ENCODE measurements around the gene POLR1G. TPM values are rescaled to one million over a fixed set of nuclear protein-coding genes. Genes with fewer than 3 reads are reported as not detected.

POLR1G gene
- total and polyA plus RNA-seq, 9 of the 15 experiments (the other 6 are each of a cell fraction or from before 2014, with no cell fraction given): 3.0 to 50.1 (median 27.4) TPM

DNA sequence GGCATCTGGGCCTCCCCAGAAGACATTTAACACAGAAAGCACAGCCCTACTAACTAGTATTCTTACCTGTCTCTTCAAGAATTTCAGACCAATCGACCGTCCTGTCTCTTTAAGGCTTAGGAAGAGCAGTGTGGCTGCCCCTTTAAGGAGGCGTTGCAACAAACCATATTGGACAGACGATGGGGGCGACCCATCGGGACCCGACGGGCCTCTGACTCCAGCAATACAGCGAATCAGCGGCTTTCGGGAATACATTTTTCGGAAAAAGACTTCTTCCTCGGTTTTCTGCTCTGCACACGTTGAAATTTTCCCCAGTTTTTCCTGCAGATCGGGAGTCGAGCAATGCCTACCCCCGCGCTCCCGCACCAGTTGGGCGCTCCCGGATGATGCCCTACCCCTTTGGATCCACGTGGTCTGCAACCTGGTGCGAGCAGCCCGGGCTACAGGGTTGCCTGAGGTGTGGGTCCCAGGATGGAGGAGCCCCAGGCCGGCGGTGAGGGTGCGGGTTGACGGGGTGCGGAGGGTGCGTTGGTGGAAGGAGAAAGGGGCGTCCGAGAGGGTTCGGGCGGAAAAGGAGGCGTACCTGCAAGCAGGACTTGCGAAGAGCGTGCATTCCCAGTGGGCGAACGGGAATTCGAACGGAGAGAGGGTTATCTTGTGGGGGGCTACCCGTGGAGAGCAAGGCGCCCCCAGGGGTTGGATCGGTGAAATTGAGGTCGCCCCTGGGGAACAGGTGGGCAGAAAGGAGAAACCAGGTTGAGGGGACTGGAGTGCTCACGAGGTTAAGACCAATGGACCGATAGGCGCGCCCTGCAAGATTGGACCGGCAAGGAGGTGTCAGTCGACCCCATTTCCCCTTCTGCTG lies at the start of gene POLR1G (continued):
- TF ChIP-seq, protein P1, sequence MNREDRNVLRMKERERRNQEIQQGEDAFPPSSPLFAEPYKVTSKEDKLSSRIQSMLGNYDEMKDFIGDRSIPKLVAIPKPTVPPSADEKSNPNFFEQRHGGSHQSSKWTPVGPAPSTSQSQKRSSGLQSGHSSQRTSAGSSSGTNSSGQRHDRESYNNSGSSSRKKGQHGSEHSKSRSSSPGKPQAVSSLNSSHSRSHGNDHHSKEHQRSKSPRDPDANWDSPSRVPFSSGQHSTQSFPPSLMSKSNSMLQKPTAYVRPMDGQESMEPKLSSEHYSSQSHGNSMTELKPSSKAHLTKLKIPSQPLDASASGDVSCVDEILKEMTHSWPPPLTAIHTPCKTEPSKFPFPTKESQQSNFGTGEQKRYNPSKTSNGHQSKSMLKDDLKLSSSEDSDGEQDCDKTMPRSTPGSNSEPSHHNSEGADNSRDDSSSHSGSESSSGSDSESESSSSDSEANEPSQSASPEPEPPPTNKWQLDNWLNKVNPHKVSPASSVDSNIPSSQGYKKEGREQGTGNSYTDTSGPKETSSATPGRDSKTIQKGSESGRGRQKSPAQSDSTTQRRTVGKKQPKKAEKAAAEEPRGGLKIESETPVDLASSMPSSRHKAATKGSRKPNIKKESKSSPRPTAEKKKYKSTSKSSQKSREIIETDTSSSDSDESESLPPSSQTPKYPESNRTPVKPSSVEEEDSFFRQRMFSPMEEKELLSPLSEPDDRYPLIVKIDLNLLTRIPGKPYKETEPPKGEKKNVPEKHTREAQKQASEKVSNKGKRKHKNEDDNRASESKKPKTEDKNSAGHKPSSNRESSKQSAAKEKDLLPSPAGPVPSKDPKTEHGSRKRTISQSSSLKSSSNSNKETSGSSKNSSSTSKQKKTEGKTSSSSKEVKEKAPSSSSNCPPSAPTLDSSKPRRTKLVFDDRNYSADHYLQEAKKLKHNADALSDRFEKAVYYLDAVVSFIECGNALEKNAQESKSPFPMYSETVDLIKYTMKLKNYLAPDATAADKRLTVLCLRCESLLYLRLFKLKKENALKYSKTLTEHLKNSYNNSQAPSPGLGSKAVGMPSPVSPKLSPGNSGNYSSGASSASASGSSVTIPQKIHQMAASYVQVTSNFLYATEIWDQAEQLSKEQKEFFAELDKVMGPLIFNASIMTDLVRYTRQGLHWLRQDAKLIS (CRISPR knock-in tag; IDR thresholded peaks at IDR 0.05): 0 out of 2 replicates have a peak, but pooled peaks have one; percentile 54
- TF ChIP-seq SRSF7 (optimal IDR thresholded peaks at IDR 0.05; ENCODE audit: low read depth, low read length) (no peak), SIRT6 (IDR thresholded peaks at IDR 0.05; ENCODE audit: low read depth, low read length) (no peak), SMARCC2 (IDR thresholded peaks at IDR 0.05; ENCODE audit: low read depth) (peak; percentile 26; the same call in 1 of the 2 replicates), MLX (CRISPR knock-in tag; conservative IDR thresholded peaks at IDR 0.05) (no peak), RBM22 (IDR thresholded peaks at IDR 0.05; ENCODE audit: low read depth, low read length, poor library complexity, severe bottlenecking) (peak; percentile 80), HSF4 (CRISPR knock-in tag; IDR thresholded peaks at IDR 0.05; ENCODE audit: borderline replicate concordance) (no peak), ZNF395 (CRISPR knock-in tag; IDR thresholded peaks at IDR 0.05) (no peak), ZFP36 (IDR thresholded peaks at IDR 0.05; ENCODE audit: low read depth, low read length, partially characterized antibody) (no peak), PTTG1 (tag; IDR thresholded peaks at IDR 0.05; ENCODE audit: low read depth) (no peak), HNRNPL (IDR thresholded peaks at IDR 0.05; ENCODE audit: low read depth, low read length) (no peak), GMEB1 (CRISPR knock-in tag; IDR thresholded peaks at IDR 0.05) (no peak), NKRF (IDR thresholded peaks at IDR 0.05; ENCODE audit: borderline replicate concordance) (peak; percentile 100), ZKSCAN1 (IDR thresholded peaks at IDR 0.05; ENCODE audit: low read depth, low read length) (no peak), PHF8 (IDR thresholded peaks at IDR 0.05; ENCODE audit: borderline replicate concordance, low read length) (peak; percentile 67; the same call in 1 of the 2 replicates), ZNF75A (CRISPR knock-in tag; IDR thresholded peaks at IDR 0.05) (no peak)

All from K562 (cell line).